ENCODE data around the gene ARHGAP24. TPM values are rescaled to one million over a fixed set of nuclear protein-coding genes. Genes with fewer than 3 reads are reported as not detected.

ARHGAP24 gene
- total and polyA plus RNA-seq, 4 donors = 1.8 to 15.2 (median 3.3) TPM

DNA sequence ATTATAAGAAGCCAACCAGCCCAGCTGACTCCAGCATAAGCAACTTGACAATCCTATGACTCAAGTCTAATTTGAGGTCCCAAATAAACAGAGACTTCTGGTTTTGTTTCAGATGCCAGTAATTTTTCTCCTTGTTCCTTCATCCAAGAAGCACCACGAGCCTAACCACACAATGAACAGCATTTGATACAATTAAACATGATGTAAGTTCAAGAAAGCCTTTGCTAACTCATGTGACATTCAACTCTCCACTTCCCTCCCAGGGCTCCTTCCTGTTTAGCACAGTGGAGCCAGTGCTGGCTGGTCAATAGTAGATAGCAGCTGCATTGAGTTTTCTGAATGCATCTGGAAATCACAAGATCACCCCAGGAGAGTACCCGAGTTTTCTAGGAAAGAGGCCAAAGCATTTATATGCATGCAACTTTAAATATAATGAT lies 206.3 kb downstream of the ARHGAP24 start (continued):
- TF ChIP-seq, protein P1, sequence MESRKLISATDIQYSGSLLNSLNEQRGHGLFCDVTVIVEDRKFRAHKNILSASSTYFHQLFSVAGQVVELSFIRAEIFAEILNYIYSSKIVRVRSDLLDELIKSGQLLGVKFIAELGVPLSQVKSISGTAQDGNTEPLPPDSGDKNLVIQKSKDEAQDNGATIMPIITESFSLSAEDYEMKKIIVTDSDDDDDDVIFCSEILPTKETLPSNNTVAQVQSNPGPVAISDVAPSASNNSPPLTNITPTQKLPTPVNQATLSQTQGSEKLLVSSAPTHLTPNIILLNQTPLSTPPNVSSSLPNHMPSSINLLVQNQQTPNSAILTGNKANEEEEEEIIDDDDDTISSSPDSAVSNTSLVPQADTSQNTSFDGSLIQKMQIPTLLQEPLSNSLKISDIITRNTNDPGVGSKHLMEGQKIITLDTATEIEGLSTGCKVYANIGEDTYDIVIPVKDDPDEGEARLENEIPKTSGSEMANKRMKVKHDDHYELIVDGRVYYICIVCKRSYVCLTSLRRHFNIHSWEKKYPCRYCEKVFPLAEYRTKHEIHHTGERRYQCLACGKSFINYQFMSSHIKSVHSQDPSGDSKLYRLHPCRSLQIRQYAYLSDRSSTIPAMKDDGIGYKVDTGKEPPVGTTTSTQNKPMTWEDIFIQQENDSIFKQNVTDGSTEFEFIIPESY (IDR thresholded peaks at IDR 0.05) = no peak
- no peak for TF ChIP-seq RAD21 (IDR thresholded peaks at IDR 0.05)

DNA sequence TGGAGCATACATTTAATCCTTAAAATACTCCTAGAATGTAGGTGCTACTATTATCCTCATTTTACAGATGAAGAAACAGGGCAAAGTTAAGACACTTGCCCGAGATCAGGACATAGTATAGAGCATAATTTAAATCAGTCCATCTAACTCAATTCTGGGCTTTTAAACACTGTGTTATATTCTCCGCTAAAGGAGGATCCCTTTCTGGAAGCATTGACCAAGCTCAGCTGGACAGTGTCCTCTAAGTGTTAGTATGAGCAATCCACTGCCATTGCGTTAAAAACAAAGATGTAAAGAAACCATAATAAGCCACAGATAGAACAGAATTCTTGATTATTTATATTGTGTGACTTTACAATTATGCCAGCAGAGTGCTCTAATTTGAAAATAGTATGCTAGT lies 207.0 kb downstream of the ARHGAP24 start:
- Histone ChIP-seq H3K27ac (ENCODE audit: low read depth in 1 of 2, low read length in 2 of 2) (no peak overlapping the region), H3K36me3 (ENCODE audit: control insufficient read depth in 4 of 4, insufficient read depth in 3 of 4, low read depth in 1 of 4, low read length in 3 of 4) (no peaks in the 10 kb centered on the region), H3K27me3 (ENCODE audit: control insufficient read depth in 4 of 4, insufficient read depth in 4 of 4, low read length in 3 of 4) (peaks cover 0 to 3% (median 0%) of the 10 kb centered on the region in 4 donors), H3K9me3 (ENCODE audit: control insufficient read depth in 4 of 4, low read length in 3 of 4) (no peaks in the 10 kb centered on the region), H3K9ac (ENCODE audit: low read depth in 1 of 2, low read length in 2 of 2) (no peak overlapping the region), H3K4me1 (ENCODE audit: control insufficient read depth in 4 of 4, insufficient read depth in 4 of 4, low read length in 3 of 4) (no peaks in the 10 kb centered on the region), H3K4me3 (ENCODE audit: low read depth in 1 of 3, low read length in 3 of 3) (no peak overlapping the region)
- WGBS = 90% methylated on average over 3 of the region's 3 CpGs
- TF ChIP-seq FOXA2 (IDR thresholded peaks at IDR 0.05) (no peak), HNF4G (IDR thresholded peaks at IDR 0.05) (no peak), HNF4A (conservative IDR thresholded peaks at IDR 0.05) (no peak), YY1 (IDR thresholded peaks at IDR 0.05) (no peak), RXRA (IDR thresholded peaks at IDR 0.05) (no peak), NR2F2 (IDR thresholded peaks at IDR 0.05) (no peak), EGR1 (IDR thresholded peaks at IDR 0.05; ENCODE audit: low read depth in 2 of 2) (no peak), GABPA (IDR thresholded peaks at IDR 0.05 in 1 of 2, conservative IDR thresholded peaks at IDR 0.05 in 1 of 2) (no peak), FOXA1 (IDR thresholded peaks at IDR 0.05) (no peak), RAD21 (IDR thresholded peaks at IDR 0.05) (no peak), JUND (IDR thresholded peaks at IDR 0.05) (no peak), TAF1 (conservative IDR thresholded peaks at IDR 0.05) (no peak)
- TF ChIP-seq, protein P1 (IDR thresholded peaks at IDR 0.05) = no peak
- TF ChIP-seq, protein P2, sequence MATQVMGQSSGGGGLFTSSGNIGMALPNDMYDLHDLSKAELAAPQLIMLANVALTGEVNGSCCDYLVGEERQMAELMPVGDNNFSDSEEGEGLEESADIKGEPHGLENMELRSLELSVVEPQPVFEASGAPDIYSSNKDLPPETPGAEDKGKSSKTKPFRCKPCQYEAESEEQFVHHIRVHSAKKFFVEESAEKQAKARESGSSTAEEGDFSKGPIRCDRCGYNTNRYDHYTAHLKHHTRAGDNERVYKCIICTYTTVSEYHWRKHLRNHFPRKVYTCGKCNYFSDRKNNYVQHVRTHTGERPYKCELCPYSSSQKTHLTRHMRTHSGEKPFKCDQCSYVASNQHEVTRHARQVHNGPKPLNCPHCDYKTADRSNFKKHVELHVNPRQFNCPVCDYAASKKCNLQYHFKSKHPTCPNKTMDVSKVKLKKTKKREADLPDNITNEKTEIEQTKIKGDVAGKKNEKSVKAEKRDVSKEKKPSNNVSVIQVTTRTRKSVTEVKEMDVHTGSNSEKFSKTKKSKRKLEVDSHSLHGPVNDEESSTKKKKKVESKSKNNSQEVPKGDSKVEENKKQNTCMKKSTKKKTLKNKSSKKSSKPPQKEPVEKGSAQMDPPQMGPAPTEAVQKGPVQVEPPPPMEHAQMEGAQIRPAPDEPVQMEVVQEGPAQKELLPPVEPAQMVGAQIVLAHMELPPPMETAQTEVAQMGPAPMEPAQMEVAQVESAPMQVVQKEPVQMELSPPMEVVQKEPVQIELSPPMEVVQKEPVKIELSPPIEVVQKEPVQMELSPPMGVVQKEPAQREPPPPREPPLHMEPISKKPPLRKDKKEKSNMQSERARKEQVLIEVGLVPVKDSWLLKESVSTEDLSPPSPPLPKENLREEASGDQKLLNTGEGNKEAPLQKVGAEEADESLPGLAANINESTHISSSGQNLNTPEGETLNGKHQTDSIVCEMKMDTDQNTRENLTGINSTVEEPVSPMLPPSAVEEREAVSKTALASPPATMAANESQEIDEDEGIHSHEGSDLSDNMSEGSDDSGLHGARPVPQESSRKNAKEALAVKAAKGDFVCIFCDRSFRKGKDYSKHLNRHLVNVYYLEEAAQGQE (IDR thresholded peaks at IDR 0.05) = no peak
- TF ChIP-seq, protein P3, sequence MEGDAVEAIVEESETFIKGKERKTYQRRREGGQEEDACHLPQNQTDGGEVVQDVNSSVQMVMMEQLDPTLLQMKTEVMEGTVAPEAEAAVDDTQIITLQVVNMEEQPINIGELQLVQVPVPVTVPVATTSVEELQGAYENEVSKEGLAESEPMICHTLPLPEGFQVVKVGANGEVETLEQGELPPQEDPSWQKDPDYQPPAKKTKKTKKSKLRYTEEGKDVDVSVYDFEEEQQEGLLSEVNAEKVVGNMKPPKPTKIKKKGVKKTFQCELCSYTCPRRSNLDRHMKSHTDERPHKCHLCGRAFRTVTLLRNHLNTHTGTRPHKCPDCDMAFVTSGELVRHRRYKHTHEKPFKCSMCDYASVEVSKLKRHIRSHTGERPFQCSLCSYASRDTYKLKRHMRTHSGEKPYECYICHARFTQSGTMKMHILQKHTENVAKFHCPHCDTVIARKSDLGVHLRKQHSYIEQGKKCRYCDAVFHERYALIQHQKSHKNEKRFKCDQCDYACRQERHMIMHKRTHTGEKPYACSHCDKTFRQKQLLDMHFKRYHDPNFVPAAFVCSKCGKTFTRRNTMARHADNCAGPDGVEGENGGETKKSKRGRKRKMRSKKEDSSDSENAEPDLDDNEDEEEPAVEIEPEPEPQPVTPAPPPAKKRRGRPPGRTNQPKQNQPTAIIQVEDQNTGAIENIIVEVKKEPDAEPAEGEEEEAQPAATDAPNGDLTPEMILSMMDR (IDR thresholded peaks at IDR 0.05; ENCODE audit: low read depth, low read length, missing input control) = no peak
- TF ChIP-seq, protein P4, sequence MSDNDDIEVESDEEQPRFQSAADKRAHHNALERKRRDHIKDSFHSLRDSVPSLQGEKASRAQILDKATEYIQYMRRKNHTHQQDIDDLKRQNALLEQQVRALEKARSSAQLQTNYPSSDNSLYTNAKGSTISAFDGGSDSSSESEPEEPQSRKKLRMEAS (IDR thresholded peaks at IDR 0.05) = no peak
- DNase-seq (ENCODE audit: low spot score) = no peak

All from liver (tissue), 9 donors.